Kidney (tissue), 14 donors: ENCODE results near the gene SLC38A9. TPM values are rescaled to one million over a fixed set of nuclear protein-coding genes. Genes with fewer than 3 reads are reported as not detected.

Experiments
- DNase-seq, 5 donors: peaks; one replicate each; pipeline ENCODE4 v3.0.0-alpha.2; 2013 to 2020
- FAIRE-seq: peaks from 2 replicates; lab custom pipeline; 2012; peaks lifted over from hg19 to GRCh38; lab: Jason Lieb, UNC
- H3K27ac ChIP-seq, 2 donors: one replicate each; pipeline ENCODE4 v1.7.0; 2013; ENCODE audit warnings: low read depth in 2 of 2, low read length in 2 of 2, inconsistent platforms in 1 of 2
- H3K27me3 ChIP-seq: one replicate; pipeline ENCODE4 v1.7.1; 2013; ENCODE audit warnings: low read length, inconsistent platforms; ENCODE audit not compliant: control insufficient read depth, insufficient read depth
- H3K36me3 ChIP-seq, 3 donors: one replicate each; pipeline versions ENCODE4 v1.7.0 to v1.7.1; 2013; ENCODE audit warnings: low read length in 3 of 3, control low read depth in 1 of 3, inconsistent platforms in 1 of 3; ENCODE audit not compliant: insufficient read depth in 3 of 3, control insufficient read depth in 2 of 3
- H3K4me1 ChIP-seq, 3 donors: one replicate each; pipeline versions ENCODE4 v1.7.0 to v1.7.1; 2013; ENCODE audit warnings: low read length in 3 of 3, inconsistent platforms in 1 of 3, low read depth in 1 of 3; ENCODE audit not compliant: control insufficient read depth in 2 of 3, insufficient read depth in 2 of 3
- H3K4me3 ChIP-seq, 3 donors: one replicate each; pipeline versions ENCODE4 v1.7.0 to v1.8.1; 2013; ENCODE audit warnings: low read length in 3 of 3, control low read depth in 1 of 3, inconsistent platforms in 1 of 3
- H3K9ac ChIP-seq, 3 donors: one replicate each; pipeline versions ENCODE4 v1.7.0 to v1.7.1; 2013; ENCODE audit warnings: low read length in 3 of 3, control low read depth in 1 of 3, inconsistent platforms in 1 of 3
- H3K9me3 ChIP-seq, 3 donors: one replicate each; pipeline versions ENCODE4 v1.7.0 to v1.7.1; 2013; ENCODE audit warnings: low read length in 3 of 3, control low read depth in 1 of 3, inconsistent platforms in 1 of 3; ENCODE audit not compliant: control insufficient read depth in 2 of 3, insufficient read depth in 1 of 3
- CTCF ChIP-seq: IDR thresholded peaks from 3 replicates; pipeline ENCODE4 v1.5.1; 2012; ENCODE audit warnings: mild to moderate bottlenecking, moderate library complexity, borderline replicate concordance; ENCODE audit not compliant: insufficient read depth; ENCODE audit errors: extremely low read depth
- intact Hi-C: fragments of 100-400 bp; cut with DNase I; formaldehyde crosslinking; loops from one replicate; pipeline ENCODE4 v1.11.1; 2022
- polyA plus RNA-seq: library from polyadenylated mRNA; stranded (reverse); fragments of 350-450 nt; fragmentation: Illumina TruSeq; extraction: RNeasy Lipid Tissue Mini Kit (QIAGEN cat#74804); gene quantifications from one replicate; pipeline ENCODE4 v1.2.3, GENCODE V29; 2014; ENCODE audit warnings: low read depth, low replicate concordance; ENCODE audit not compliant: insufficient read depth
- total RNA-seq: library from RNA; stranded (reverse); fragmentation: NEBNext Ultra II Directional; extraction: Animal tissue kit (Norgen Biotek cat#: 25700); gene quantifications from one replicate; pipeline ENCODE4 v1.2.1, GENCODE V29; 2021
- donor health status: control.
- donor health status: control.
- donor health status: control.
- donor health status: control.
- donor health status: control.
- donor health status: DM: yes; HTN: yes; CAD: no.
- donor health status: Normal renal cell carcinoma (clear cell type).

The SLC38A9 gene
- total and polyA plus RNA-seq, 2 donors from 2014 or later, result 5.8 to 24.8 TPM

DNA sequence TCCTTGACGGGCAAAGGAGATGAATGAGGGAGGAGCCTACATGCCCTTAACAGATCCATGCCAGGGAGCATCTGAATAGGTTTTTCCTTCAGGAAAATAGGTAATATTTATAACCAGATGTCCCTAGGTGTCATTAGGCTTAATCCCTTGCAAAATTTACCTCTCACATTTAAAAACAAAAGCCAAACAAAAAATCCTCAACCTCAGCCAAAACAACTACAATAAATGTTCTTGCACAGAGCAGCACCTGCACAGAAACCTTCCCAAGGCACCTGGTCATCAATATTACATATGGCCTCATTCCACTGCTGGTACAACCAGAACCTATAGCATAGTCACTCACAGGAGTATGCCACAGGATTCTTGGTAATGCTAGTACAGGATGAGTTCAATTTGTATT lies 30.1 kb downstream of the SLC38A9 start:
- no peak for FAIRE-seq

GRCh38 chr5:55681301-55681700 lies 30.8 kb downstream of the SLC38A9 start:
- Histone ChIP-seq H3K27me3 (no peaks in the 10 kb centered on the region), H3K9ac (no peak overlapping the region), H3K4me3 (no peak overlapping the region), H3K4me1 (peaks cover 0 to 2% (median 0%) of the 10 kb centered on the region in 3 donors), H3K36me3 (no peaks in the 10 kb centered on the region), H3K9me3 (no peaks in the 10 kb centered on the region), H3K27ac (no peak overlapping the region)
- no peak for TF ChIP-seq CTCF
- no peak for FAIRE-seq
- DNase-seq, result no peak
- intact Hi-C loops, result no loop called here

More for the DNA sequence above, 30.1 kb downstream of the SLC38A9 start:
- intact Hi-C loops, result no loop called here
- peaks cover 0 to 2% (median 0%) of the 10 kb centered on the region in 3 donors for H3K4me1 ChIP-seq
- no peak overlapping the region for H3K9ac ChIP-seq
- H3K27me3 ChIP-seq, result no peaks in the 10 kb centered on the region
- no peaks in the 10 kb centered on the region for H3K36me3 ChIP-seq
- TF ChIP-seq CTCF, result no peak
- H3K4me3 ChIP-seq, result no peak overlapping the region
- H3K9me3 ChIP-seq, result no peaks in the 10 kb centered on the region
- no peak for DNase-seq
- H3K27ac ChIP-seq, result no peak overlapping the region

DNA sequence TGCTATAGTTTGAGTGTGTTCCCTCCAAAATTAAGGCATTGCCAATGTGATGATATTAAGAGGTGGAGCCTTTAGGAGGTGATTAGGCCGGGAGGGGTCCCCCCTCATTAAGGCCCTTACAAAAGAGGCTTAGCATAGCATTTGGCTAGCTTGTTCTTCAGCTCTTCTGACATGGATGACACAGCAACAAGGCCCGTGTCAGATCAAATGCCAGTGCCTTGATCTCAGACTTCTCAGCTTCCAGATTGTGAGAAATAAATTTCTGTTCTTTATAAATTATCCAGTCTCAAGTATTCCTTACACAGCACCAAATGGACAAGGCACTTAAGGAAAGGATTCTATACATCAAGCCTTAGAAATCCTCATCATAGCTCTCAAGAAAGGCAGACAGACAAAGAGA lies 31.8 kb downstream of the SLC38A9 start:
- Histone ChIP-seq H3K27ac (no peak overlapping the region), H3K27me3 (no peaks in the 10 kb centered on the region), H3K4me3 (no peak overlapping the region), H3K9ac (no peak overlapping the region), H3K9me3 (no peaks in the 10 kb centered on the region), H3K36me3 (no peaks in the 10 kb centered on the region), H3K4me1 (peaks cover 0 to 2% (median 0%) of the 10 kb centered on the region in 3 donors)
- intact Hi-C loops, result no loop called here
- no peak for FAIRE-seq
- no peak for TF ChIP-seq CTCF
- DNase-seq, result no peak

DNA sequence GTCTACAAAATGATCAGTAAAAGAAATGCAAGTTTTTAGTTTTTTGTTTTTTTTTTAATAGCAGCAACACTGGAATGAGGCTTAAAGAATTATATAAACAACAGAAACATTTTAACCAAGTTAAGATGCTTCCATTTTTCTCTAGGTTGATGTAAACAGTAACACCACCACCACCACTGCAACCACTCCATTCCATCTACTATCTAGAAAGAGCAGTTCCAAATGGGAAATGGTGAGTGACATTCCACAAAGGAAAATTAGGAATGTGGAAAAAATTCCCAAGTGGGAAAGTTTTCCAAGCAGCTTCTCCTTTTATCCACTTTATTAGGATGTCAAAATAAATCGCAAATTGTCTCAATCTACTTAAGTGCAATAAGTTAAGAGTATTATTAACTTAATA lies 32.6 kb downstream of the SLC38A9 start:
- H3K36me3 ChIP-seq, result no peaks in the 10 kb centered on the region
- H3K4me3 ChIP-seq, result no peak overlapping the region
- no peaks in the 10 kb centered on the region for H3K27me3 ChIP-seq
- FAIRE-seq, result no peak
- no peak overlapping the region for H3K9ac ChIP-seq
- peaks cover 0 to 2% (median 0%) of the 10 kb centered on the region in 3 donors for H3K4me1 ChIP-seq
- intact Hi-C loops, result no loop called here
- no peak overlapping the region for H3K27ac ChIP-seq
- H3K9me3 ChIP-seq, result no peaks in the 10 kb centered on the region
- no peak for TF ChIP-seq CTCF
- DNase-seq, result no peak
